ENCODE data around the gene SPATA2L. TPM values are rescaled to one million over a fixed set of nuclear protein-coding genes. Genes with fewer than 3 reads are reported as not detected.

The SPATA2L gene
- total RNA-seq, 1 experiment from 2014 or later, result 12.2 TPM

GRCh38 chr16:89689142-89689541 lies 12.4 kb downstream of the SPATA2L start:
- CTCF ChIA-PET, result no interaction called here
- POLR2A ChIA-PET (ENCODE audit: unreplicated experiment), result no interaction called here
- Histone ChIP-seq H3K79me2 (ENCODE audit: low read length) (peaks cover 27% of the 10 kb centered on the region), H3K4me2 (ENCODE audit: low read length) (no peak overlapping the region), H3K4me1 (ENCODE audit: insufficient read depth, low read length) (peaks cover 6% of the 10 kb centered on the region; the same call in 1 of the 2 replicates), H3K27ac (ENCODE audit: low read length) (no peak overlapping the region), H3K4me3 (ENCODE audit: low read length) (no peak overlapping the region), H3K9me2 (replicated peaks; ENCODE audit: low read length) (no peaks in the 10 kb centered on the region), H2AFZ (ENCODE audit: low read length) (no peak overlapping the region), H3K36me3 (ENCODE audit: low read depth, low read length) (peaks cover 4% of the 10 kb centered on the region; the same call in 1 of the 2 replicates), H3K9me3 (ENCODE audit: low read length) (no peaks in the 10 kb centered on the region), H3F3A (ENCODE audit: low read length, unreplicated experiment) (no peaks in the 10 kb centered on the region), H4K20me1 (ENCODE audit: low read length) (no peaks in the 10 kb centered on the region), H3K9ac (ENCODE audit: low read length) (no peak overlapping the region), H3K27me3 (ENCODE audit: low read length) (no peaks in the 10 kb centered on the region)
- DNase-seq (no peak), ATAC-seq (no peak)
- TF ChIP-seq, protein P1, sequence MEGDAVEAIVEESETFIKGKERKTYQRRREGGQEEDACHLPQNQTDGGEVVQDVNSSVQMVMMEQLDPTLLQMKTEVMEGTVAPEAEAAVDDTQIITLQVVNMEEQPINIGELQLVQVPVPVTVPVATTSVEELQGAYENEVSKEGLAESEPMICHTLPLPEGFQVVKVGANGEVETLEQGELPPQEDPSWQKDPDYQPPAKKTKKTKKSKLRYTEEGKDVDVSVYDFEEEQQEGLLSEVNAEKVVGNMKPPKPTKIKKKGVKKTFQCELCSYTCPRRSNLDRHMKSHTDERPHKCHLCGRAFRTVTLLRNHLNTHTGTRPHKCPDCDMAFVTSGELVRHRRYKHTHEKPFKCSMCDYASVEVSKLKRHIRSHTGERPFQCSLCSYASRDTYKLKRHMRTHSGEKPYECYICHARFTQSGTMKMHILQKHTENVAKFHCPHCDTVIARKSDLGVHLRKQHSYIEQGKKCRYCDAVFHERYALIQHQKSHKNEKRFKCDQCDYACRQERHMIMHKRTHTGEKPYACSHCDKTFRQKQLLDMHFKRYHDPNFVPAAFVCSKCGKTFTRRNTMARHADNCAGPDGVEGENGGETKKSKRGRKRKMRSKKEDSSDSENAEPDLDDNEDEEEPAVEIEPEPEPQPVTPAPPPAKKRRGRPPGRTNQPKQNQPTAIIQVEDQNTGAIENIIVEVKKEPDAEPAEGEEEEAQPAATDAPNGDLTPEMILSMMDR (conservative IDR thresholded peaks at IDR 0.05; ENCODE audit: low read depth, low read length), result no peak
- TF ChIP-seq EZH2 (IDR thresholded peaks at IDR 0.05; ENCODE audit: low read length, unreplicated experiment) (no peak), EZH2phosphoT487 (IDR thresholded peaks at IDR 0.05; ENCODE audit: borderline replicate concordance, low read length) (no peak)
- intact Hi-C loops (cut with micrococcal nuclease), result no loop called here
- BruUV-seq (replicated peaks), result no TSS peak

- Histone ChIP-seq H4K20me1 (ENCODE audit: low read length) (no peaks in the 10 kb centered on the region), H3K4me2 (ENCODE audit: low read length) (0 out of 2 replicates have a peak overlapping the region, but pooled peaks have one; percentile 86), H3K4me1 (ENCODE audit: insufficient read depth, low read length) (peaks cover 6% of the 10 kb centered on the region; the same call in 1 of the 2 replicates), H3K9ac (ENCODE audit: low read length) (no peak overlapping the region), H3K4me3 (ENCODE audit: low read length) (no peak overlapping the region), H3F3A (ENCODE audit: low read length, unreplicated experiment) (no peaks in the 10 kb centered on the region), H3K27me3 (ENCODE audit: low read length) (no peaks in the 10 kb centered on the region), H2AFZ (ENCODE audit: low read length) (no peak overlapping the region), H3K27ac (ENCODE audit: low read length) (no peak overlapping the region), H3K79me2 (ENCODE audit: low read length) (peaks cover 27% of the 10 kb centered on the region), H3K9me2 (replicated peaks; ENCODE audit: low read length) (no peaks in the 10 kb centered on the region), H3K36me3 (ENCODE audit: low read depth, low read length) (peaks cover 4% of the 10 kb centered on the region; the same call in 1 of the 2 replicates), H3K9me3 (ENCODE audit: low read length) (no peaks in the 10 kb centered on the region)
- intact Hi-C loops (cut with micrococcal nuclease), result no loop called here
- ATAC-seq (no peak), DNase-seq (no peak)
- CTCF ChIA-PET, result no interaction called here
- no TSS peak for BruUV-seq (replicated peaks)
- POLR2A ChIA-PET (ENCODE audit: unreplicated experiment), result no interaction called here
- TF ChIP-seq EZH2phosphoT487 (IDR thresholded peaks at IDR 0.05; ENCODE audit: borderline replicate concordance, low read length), result no peak
- TF ChIP-seq EZH2 (IDR thresholded peaks at IDR 0.05; ENCODE audit: low read length, unreplicated experiment), result no peak
- TF ChIP-seq, protein P1 (conservative IDR thresholded peaks at IDR 0.05; ENCODE audit: low read depth, low read length), result no peak
Observed at GRCh38 chr16:89688395-89688794, 13.1 kb downstream of the SPATA2L start.
